Stimulated activated CD8-positive, alpha-beta memory T cell treated with anti-CD3 and anti-CD28 coated beads, Interleukin-2, amount 100 ng/mL, for 1 hour (primary cell): Measurements from ENCODE around the gene GRWD1.
A peak's percentile ranks its signal among the peaks of the same experiment; 100 is the strongest.

Source experiments
- DNase-seq, 2 donors: peaks; one replicate each; pipeline ENCODE4 v3.0.0-alpha.2; 2020; ENCODE audit warnings: low read depth in 2 of 2

GRWD1 gene

GRCh38 chr19:48445606-48446481 is at the start of gene GRWD1:
GRWD1 (plus strand) TSS chr19:48445983; CDS start chr19:48446006, 23 bp downstream.
- peak; percentile 77 to 83 for DNase-seq

- DNase-seq = no peak
Observed at GRCh38 chr19:48396016-48396823, 49.6 kb upstream of the GRWD1 start.

- DNase-seq = no peak
Observed at GRCh38 chr19:48396824-48397176, 49.0 kb upstream of the GRWD1 start.

- no peak for DNase-seq
Observed at GRCh38 chr19:48397263-48398101, 48.3 kb upstream of the GRWD1 start.

- no peak for DNase-seq
Observed at GRCh38 chr19:48398102-48398374, 47.7 kb upstream of the GRWD1 start.

GRCh38 chr19:48398375-48399235 is 47.2 kb upstream of the GRWD1 start:
- peak; percentile 62 to 75 for DNase-seq

- no peak for DNase-seq
Observed at GRCh38 chr19:48400018-48400742, 45.6 kb upstream of the GRWD1 start.

- no peak for DNase-seq
Observed at GRCh38 chr19:48401287-48401686, 44.5 kb upstream of the GRWD1 start.

GRCh38 chr19:48403606-48404005 is 42.2 kb upstream of the GRWD1 start:
- no peak for DNase-seq

GRCh38 chr19:48405010-48405659 is 40.6 kb upstream of the GRWD1 start:
- no peak for DNase-seq

- DNase-seq = no peak
Observed at GRCh38 chr19:48405850-48406249, 39.9 kb upstream of the GRWD1 start.

GRCh38 chr19:48413879-48414587 is 31.8 kb upstream of the GRWD1 start:
- no peak for DNase-seq

GRCh38 chr19:48415395-48415794 is 30.4 kb upstream of the GRWD1 start:
- DNase-seq = peak in 1 of 2 donors; percentile 51

GRCh38 chr19:48415806-48416221 is 30.0 kb upstream of the GRWD1 start:
- DNase-seq = no peak

- DNase-seq = no peak
Observed at GRCh38 chr19:48417421-48417820, 28.4 kb upstream of the GRWD1 start.

GRCh38 chr19:48418317-48419064 is 27.3 kb upstream of the GRWD1 start:
- DNase-seq = no peak

GRCh38 chr19:48419158-48419920 is 26.4 kb upstream of the GRWD1 start:
- peak; percentile 33 to 46 for DNase-seq

GRCh38 chr19:48421548-48421947 is 24.2 kb upstream of the GRWD1 start:
- DNase-seq = no peak
